Stimulated activated CD4-positive, alpha-beta T cell treated with anti-CD3 and anti-CD28 coated beads, Interleukin-1b, Interleukin-23, amount 100 ng/mL, for 24 hours (primary cell): Measurements from ENCODE around the gene FBN3.
"Not testable (repeated sequence)": the region's sequence is repeated elsewhere in the genome, so short reads cannot be mapped to it uniquely, and the experiment has no call there.

ENCODE experiments used
- DNase-seq, 4 experiments: peaks; one replicate each; pipeline ENCODE4 v3.0.0-alpha.2; 2020; ENCODE audit warnings: low read depth in 4 of 4, low spot score in 1 of 4

The FBN3 gene

DNA sequence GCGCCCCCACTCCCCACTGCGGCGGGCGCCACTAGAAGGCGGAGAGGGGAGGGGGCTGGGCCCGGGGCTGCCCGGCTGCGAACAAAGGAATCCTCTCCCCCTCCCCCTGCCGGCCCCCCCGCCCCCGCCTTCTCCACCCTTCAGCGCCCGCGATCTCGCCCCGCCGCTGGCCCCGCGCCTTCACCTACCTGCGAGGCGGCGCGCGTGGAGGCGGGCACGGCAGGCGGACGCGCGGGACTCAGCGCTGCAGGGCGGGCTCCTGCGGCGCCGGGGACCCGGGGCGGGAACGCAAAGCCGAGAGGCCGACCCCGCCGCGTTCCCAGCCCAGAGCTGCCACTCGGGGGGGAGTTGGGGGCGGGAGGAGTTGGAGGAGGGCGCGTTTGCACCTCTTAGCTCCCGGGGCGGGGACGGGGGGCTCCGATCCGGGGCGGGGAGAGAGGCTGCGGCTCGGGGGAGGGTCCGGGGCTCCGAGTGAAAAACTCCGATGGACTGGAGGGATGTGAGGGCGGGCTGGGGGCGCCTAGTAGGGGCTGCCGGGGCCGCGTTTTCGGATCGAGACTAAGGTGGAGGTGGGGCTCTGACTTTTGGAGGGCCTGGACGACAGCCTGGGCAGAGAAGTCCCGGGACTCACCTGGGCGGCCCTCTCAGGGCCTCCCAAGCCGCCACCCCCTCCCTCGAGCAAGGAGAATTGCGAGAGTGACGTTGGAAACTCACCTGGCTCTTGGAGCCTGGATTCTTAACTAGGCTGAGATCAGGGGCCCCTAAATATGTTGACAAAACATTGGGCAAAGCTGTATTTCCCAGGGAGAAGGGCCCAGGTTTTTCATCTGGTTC is at the start of gene FBN3:
Gene FBN3, minus strand, starts transcription at position 332 of the 834 bp plus-strand sequence. CDS start 2,112 bp downstream, outside the sequence.
- DNase-seq = no peak

GRCh38 chr19:8196271-8196927 is 47.0 kb upstream of the FBN3 start:
- no peak for DNase-seq

GRCh38 chr19:8194528-8195267 is 45.3 kb upstream of the FBN3 start:
- no peak for DNase-seq

- no peak for DNase-seq
Measured at GRCh38 chr19:8192221-8192820, 42.9 kb upstream of the FBN3 start.

GRCh38 chr19:8185343-8186068 is 36.1 kb upstream of the FBN3 start:
- no peak for DNase-seq

DNA sequence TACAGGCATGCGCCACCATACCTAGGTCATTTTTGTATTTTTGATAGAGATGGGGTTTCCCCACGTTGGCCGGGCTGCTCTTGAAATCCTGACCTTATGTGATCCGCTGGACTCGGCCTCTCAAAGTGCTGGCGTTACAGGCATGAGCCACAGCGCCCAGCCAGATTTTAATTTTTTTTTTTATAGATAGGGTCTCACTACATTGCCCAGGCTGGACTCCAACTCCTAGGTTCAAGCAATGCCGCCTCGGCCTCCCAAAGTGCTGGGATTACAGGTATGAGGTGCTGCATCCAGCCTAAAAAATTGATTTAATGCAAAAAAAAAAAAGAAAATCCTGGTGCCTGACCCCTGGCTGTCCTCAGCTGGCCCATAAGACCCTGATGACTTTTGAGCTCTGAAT is 34.9 kb upstream of the FBN3 start:
- DNase-seq = no peak

DNA sequence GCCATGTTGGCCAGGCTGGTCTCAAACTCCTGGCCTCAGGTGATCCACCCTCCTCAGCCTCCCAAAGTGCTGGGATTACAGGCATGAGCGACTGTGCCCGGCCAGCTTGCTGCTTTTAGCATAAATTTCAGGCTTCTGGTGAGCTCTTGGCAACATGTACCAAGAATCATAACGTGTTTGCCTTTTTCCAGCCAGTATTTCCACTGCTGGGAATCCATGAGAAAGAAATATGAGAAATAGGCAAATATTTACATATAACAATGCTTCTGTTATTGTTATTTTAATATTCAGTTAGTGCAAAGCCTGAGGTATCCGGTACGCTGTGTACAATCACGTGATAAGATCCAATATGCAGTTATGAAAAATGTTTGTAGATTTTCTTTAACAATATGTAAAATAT is 30.6 kb upstream of the FBN3 start:
- no peak for DNase-seq

DNA sequence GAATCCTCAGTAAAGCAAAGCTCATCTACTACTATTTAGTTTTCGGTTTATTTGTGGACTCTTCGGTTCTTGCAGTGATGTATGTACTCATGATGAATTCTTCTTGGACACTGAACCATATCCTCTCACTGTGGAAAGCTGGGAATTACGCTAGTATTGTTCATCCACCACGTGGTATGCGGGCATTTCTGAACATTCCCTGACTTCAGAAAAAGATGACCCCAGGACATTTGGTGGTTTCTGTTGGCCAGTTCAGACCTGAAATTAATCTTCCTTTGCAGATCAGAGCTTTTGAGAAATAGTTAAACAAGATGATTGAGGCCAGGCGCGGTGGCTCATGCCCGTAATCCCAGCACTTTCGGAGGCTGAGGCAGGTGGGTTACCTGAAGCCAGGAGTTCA is 25.3 kb upstream of the FBN3 start:
- no peak for DNase-seq

- no peak for DNase-seq
Measured at GRCh38 chr19:8168537-8168936, 19.1 kb upstream of the FBN3 start.

DNA sequence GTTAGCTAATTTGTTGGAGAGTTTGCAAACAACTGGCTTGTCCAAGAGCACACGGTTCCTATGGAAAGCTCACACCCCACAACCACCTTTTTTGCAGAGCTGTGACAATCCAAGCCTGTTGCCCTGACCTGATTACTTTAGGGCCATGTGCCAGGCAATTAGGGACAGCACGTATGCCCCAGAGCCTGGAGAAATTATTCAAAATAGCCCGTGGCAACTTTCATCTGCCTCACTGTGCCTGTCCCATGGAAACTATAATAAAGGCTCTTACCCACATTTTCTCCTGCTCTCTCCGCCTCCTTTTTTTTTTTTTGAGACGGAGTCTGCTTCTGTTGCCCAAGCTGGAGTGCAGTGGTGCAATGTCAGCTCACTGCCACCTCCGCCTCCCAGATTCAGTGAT is 18.6 kb upstream of the FBN3 start:
- DNase-seq = no peak

GRCh38 chr19:8163759-8164158 is 14.4 kb upstream of the FBN3 start:
- DNase-seq = no peak

DNA sequence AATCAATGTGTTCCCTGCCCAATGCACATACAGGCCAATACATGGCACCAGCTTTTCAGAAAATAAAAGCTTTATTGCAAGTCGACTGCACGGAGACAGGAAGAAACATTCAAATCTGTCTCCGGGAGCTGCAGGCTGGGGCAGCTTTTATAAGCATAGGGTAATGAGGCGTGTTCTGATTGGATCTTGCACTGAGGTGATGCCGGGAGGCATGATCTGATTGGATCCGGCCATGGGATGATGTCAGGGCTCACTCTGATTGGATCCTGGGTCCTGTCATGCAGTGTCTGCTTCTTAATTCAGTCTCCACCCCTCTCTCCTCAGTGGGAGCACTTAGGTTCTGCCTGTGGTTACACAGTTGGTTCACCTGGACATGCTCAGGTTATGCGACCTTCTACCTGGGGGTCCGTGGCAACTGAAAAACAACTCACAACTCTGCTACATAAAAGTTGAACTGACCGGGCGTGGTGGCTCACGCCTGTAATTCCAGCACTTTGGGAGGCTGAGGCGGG is 11.8 kb upstream of the FBN3 start:
- no peak for DNase-seq

DNA sequence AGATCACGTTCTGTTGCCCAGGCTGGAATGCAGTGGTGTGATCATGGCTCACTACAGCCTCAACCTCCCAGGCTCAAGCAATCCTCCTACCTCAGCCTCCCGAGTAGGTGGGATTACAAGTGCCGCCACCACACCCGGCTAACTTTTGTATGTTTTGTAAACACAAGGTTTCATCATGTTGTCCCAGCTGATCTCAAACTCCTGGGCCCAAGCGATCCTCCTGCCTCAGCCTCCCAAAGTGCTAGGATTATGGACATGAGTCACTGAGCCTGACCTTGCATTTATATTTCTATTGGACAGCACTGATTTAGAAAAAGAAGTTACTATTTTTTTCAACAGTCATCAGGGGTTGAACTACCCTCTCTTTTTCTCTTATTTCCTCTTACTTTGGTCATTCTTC is 9.9 kb upstream of the FBN3 start:
- DNase-seq = not testable (repeated sequence)

- DNase-seq = no peak
Measured at GRCh38 chr19:8158411-8159074, 9.2 kb upstream of the FBN3 start.

GRCh38 chr19:8155318-8155717 is 5.9 kb upstream of the FBN3 start:
- DNase-seq = no peak

DNA sequence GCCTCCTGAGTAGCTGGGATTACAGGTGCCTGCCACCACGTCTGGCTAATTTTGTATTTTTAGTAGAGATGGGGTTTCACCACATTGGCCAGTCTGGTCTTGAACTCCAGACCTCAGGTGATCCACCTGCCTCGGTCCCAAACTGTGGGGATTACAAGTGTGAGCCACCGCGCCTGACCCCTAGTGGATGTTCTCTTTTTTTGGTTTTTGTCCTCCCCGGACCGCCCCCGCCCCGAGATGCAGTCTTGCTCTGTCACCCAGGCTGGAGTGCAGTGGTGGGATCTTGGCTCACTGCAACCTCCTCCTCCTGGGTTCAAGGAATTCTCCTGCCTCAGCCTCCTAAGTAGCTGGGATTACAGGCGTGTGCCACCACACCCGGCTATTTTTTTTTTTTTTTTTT is 4.6 kb upstream of the FBN3 start:
- not testable (repeated sequence) for DNase-seq

GRCh38 chr19:8151767-8152035 is 2.3 kb upstream of the FBN3 start:
- no peak for DNase-seq

- no peak for DNase-seq
Measured at GRCh38 chr19:8150998-8151766, 1.8 kb upstream of the FBN3 start.

DNA sequence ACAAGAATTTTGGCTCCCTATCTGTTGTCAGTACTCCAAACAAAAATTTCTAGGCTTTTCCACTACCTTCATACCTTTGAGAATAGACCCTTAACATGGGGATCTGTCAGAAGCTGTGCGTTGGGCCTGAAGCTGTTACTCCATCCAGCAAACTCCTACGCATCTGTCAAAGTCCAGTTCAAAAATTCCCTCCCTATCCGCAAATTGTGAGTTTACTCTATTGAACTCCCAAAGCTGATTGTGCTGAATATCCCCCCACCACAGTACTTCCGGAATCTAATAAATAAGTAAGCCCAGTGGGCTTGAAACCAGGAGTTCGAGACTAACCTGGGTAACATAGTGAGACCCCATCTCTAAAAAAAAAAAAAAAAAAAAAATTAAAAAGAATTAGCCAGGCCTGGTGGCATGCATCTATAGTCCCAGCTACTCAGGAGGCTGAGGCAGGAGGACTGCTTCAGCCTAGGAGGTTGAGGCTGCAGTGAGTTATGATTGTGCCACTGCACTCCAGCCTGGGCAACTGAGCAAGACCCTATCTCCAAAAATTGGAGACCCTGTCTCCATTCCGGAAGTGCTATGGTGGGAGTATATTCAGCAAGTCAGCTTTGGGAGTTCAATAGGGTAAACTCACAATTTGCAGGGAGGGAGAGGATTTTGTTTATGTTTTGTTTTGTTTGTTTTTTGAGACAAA is 930 bp upstream of the FBN3 start:
- no peak for DNase-seq
